GM13977 (cell line): ENCODE data around the gene TRA2A.

Source experiments
- DNase-seq: peaks from one replicate; pipeline ENCODE4 v3.0.0; 2012; ENCODE audit warnings: low spot score
- in situ Hi-C: fragments of 300-500 bp; cut with MboI; formaldehyde crosslinking; loops from one replicate; pipeline ENCODE4 v1.12.0; 2022; ENCODE audit warnings: low sequenced_read_pairs, low pct_unique_long_range_greater_than_20kb, mixed read lengths, inconsistent platforms; ENCODE audit not compliant: unreplicated experiment
- TF ChIP-seq, protein P1 (sequence below): IDR thresholded peaks from 2 replicates; pipeline ENCODE4 v1.5.1; 2012; ENCODE audit warnings: mild to moderate bottlenecking, control low read depth; ENCODE audit not compliant: insufficient read depth; ENCODE audit errors: extremely low read depth, missing control alignments

The TRA2A gene

GRCh38 chr7:23474829-23475575 is 56.8 kb downstream of the TRA2A start:
- TF ChIP-seq, protein P1, sequence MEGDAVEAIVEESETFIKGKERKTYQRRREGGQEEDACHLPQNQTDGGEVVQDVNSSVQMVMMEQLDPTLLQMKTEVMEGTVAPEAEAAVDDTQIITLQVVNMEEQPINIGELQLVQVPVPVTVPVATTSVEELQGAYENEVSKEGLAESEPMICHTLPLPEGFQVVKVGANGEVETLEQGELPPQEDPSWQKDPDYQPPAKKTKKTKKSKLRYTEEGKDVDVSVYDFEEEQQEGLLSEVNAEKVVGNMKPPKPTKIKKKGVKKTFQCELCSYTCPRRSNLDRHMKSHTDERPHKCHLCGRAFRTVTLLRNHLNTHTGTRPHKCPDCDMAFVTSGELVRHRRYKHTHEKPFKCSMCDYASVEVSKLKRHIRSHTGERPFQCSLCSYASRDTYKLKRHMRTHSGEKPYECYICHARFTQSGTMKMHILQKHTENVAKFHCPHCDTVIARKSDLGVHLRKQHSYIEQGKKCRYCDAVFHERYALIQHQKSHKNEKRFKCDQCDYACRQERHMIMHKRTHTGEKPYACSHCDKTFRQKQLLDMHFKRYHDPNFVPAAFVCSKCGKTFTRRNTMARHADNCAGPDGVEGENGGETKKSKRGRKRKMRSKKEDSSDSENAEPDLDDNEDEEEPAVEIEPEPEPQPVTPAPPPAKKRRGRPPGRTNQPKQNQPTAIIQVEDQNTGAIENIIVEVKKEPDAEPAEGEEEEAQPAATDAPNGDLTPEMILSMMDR = no peak
- in situ Hi-C loops = no loop called here
- no peak for DNase-seq

DNA sequence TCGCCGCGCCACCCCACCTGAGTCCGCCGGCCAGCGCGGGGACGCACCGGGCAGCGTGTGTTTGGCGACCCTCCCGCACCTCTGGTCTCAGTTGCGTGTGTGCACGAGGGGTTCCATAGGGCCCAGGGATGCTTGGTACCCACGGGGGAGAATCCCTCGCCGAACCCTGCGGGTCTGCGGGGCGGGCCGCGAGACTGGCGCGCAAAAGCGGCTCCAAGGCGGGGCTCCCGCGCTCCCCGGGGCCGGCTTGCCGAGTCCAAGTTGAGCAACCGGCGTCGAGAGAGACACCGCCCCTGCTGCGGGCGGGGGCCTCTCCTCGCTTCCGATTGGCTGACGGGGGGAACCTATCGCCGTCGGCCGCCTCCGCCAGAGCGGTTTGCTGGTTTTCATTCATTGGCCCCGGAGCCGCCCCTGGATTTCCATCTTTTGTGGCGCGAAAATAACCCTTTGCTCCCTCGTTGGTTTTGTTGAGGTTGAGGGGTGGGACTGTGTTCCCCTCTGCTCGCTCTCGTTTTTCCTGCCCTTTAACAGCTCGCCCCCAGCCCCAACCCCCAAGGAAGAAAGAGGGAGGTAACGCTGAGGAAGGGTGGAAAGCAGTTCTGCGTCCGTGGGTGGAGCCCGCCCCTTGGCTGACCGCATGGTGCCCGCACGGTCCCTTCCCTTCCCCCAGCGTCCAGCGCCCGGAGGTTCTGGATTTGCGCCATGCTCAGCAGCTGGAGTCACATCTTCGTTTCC is 57.5 kb downstream of the TRA2A start:
- TF ChIP-seq, protein P1 = no peak

GRCh38 chr7:23473844-23474093 is 58.0 kb downstream of the TRA2A start:
- DNase-seq = no peak
- TF ChIP-seq, protein P1 = no peak
- in situ Hi-C loops = no loop called here

More for the DNA sequence above, 57.5 kb downstream of the TRA2A start:
- peak; percentile 93 for DNase-seq
- in situ Hi-C loops = no loop called here

DNA sequence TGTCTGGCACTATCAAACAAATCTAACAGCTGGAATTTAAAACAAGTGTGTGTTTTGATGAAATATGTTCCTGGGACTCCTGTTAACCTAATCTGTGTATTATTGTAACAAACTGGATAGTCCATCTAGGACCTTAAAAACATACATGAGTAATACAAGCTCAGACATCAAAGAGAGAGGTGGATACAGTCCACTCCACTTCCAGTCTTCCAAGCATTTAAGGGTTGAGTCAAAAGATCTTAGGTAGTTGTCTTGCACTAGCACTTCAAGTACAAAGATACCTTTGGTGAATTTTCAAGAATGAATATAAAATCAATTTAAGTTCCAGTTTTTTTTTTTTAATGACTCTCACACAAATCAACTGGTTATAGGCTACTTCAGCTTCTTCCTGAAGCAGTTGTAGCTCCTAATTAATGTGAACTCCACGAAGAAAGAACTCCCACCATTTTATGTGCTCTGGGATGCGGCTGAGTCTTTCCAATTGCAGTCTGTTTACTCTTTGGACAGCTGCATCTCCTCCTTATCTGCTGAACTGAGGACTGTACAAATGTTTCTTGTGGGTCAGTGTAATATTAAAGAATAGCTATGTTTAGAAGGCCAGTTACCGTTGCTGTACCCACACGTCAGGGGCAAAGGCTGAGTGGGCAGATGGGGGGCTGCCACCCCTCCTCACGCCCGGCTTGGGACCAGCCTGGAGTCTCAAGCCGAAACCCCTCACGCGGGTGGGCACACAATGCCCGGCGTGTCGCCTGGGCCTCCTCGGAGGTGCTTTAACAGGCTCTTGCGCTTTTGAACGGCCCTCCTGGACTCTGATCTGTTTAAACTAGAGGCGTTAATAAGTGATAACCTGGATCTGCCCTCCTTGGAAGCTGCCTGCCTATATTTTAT is 58.6 kb downstream of the TRA2A start:
- no peak for DNase-seq
- TF ChIP-seq, protein P1 = no peak
- in situ Hi-C loops = no loop called here

DNA sequence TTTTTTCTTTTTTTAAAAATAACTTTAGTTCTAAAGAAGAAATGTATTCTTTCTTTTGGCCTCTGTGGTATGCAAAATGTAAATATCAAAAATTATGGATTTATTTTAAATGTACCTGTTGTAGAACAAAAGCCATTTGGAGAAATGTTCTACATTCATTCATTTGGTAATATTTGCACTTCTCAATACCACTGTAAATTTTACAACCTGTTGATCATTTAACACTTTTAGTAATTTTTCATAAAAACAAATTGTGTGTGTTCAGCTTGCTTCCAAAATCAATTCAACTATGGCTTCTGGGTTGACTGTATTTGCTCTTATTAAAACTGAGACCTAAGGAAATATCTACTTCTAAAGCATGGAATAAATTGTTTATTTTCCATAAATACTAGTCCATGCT is 59.2 kb downstream of the TRA2A start:
- in situ Hi-C loops = no loop called here
- DNase-seq = no peak
- TF ChIP-seq, protein P1 = no peak

- TF ChIP-seq, protein P1 = no peak
- DNase-seq = no peak
- in situ Hi-C loops = no loop called here
These were observed 59.7 kb downstream of the TRA2A start for GRCh38 chr7:23472046-23472445.
